Kidney (tissue), 14 donors: ENCODE results near the gene TAF8. TPM values are rescaled to one million over a fixed set of nuclear protein-coding genes. Genes with fewer than 3 reads are reported as not detected.
"Not testable (repeated sequence)": the region's sequence is repeated elsewhere in the genome, so short reads cannot be mapped to it uniquely, and the experiment has no call there.

Source experiments
- DNase-seq, 5 donors: peaks; one replicate each; pipeline ENCODE4 v3.0.0-alpha.2; 2013 to 2020
- FAIRE-seq: peaks from 2 replicates; lab custom pipeline; 2012; peaks lifted over from hg19 to GRCh38; lab: Jason Lieb, UNC
- H3K27ac ChIP-seq, 2 donors: one replicate each; pipeline ENCODE4 v1.7.0; 2013; ENCODE audit warnings: low read depth in 2 of 2, low read length in 2 of 2, inconsistent platforms in 1 of 2
- H3K27me3 ChIP-seq: one replicate; pipeline ENCODE4 v1.7.1; 2013; ENCODE audit warnings: low read length, inconsistent platforms; ENCODE audit not compliant: control insufficient read depth, insufficient read depth
- H3K36me3 ChIP-seq, 3 donors: one replicate each; pipeline versions ENCODE4 v1.7.0 to v1.7.1; 2013; ENCODE audit warnings: low read length in 3 of 3, control low read depth in 1 of 3, inconsistent platforms in 1 of 3; ENCODE audit not compliant: insufficient read depth in 3 of 3, control insufficient read depth in 2 of 3
- H3K4me1 ChIP-seq, 3 donors: one replicate each; pipeline versions ENCODE4 v1.7.0 to v1.7.1; 2013; ENCODE audit warnings: low read length in 3 of 3, inconsistent platforms in 1 of 3, low read depth in 1 of 3; ENCODE audit not compliant: control insufficient read depth in 2 of 3, insufficient read depth in 2 of 3
- H3K4me3 ChIP-seq, 3 donors: one replicate each; pipeline versions ENCODE4 v1.7.0 to v1.8.1; 2013; ENCODE audit warnings: low read length in 3 of 3, control low read depth in 1 of 3, inconsistent platforms in 1 of 3
- H3K9ac ChIP-seq, 3 donors: one replicate each; pipeline versions ENCODE4 v1.7.0 to v1.7.1; 2013; ENCODE audit warnings: low read length in 3 of 3, control low read depth in 1 of 3, inconsistent platforms in 1 of 3
- H3K9me3 ChIP-seq, 3 donors: one replicate each; pipeline versions ENCODE4 v1.7.0 to v1.7.1; 2013; ENCODE audit warnings: low read length in 3 of 3, control low read depth in 1 of 3, inconsistent platforms in 1 of 3; ENCODE audit not compliant: control insufficient read depth in 2 of 3, insufficient read depth in 1 of 3
- CTCF ChIP-seq: IDR thresholded peaks from 3 replicates; pipeline ENCODE4 v1.5.1; 2012; ENCODE audit warnings: mild to moderate bottlenecking, moderate library complexity, borderline replicate concordance; ENCODE audit not compliant: insufficient read depth; ENCODE audit errors: extremely low read depth
- intact Hi-C: fragments of 100-400 bp; cut with DNase I; formaldehyde crosslinking; loops from one replicate; pipeline ENCODE4 v1.11.1; 2022
- polyA plus RNA-seq: library from polyadenylated mRNA; stranded (reverse); fragments of 350-450 nt; fragmentation: Illumina TruSeq; extraction: RNeasy Lipid Tissue Mini Kit (QIAGEN cat#74804); gene quantifications from one replicate; pipeline ENCODE4 v1.2.3, GENCODE V29; 2014; ENCODE audit warnings: low read depth, low replicate concordance; ENCODE audit not compliant: insufficient read depth
- total RNA-seq: library from RNA; stranded (reverse); fragmentation: NEBNext Ultra II Directional; extraction: Animal tissue kit (Norgen Biotek cat#: 25700); gene quantifications from one replicate; pipeline ENCODE4 v1.2.1, GENCODE V29; 2021
- donor health status: control.
- donor health status: control.
- donor health status: control.
- donor health status: control.
- donor health status: control.
- donor health status: DM: yes; HTN: yes; CAD: no.
- donor health status: Normal renal cell carcinoma (clear cell type).

The TAF8 gene
- total and polyA plus RNA-seq, 2 donors from 2014 or later: 16.3 to 32.0 TPM

DNA sequence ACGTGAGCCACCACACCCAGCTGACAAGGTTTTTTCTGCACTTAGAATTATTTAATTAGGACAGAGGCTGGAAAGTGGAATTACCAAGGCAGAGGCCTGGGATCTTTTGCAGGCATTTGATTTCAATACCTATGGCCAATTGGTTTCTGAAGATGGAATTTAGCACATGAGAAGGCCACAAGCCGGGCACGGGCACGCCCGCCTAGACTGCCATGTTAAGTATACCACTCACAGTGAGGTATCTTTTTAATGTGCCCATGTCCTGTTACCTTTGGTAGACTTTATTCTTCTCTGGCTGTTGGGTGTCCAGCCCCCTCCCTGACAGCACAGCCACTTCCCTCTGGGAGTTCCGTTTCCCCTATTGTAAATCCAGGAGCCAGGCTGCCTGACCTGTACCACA lies 18.0 kb upstream of the TAF8 start:
- DNase-seq (no peak), FAIRE-seq (no peak)
- TF ChIP-seq CTCF: no peak
- intact Hi-C loops: no loop called here
- Histone ChIP-seq H3K9ac (no peak overlapping the region), H3K27me3 (no peaks in the 10 kb centered on the region), H3K9me3 (no peaks in the 10 kb centered on the region), H3K36me3 (no peaks in the 10 kb centered on the region), H3K4me1 (peaks cover 0 to 8% (median 0%) of the 10 kb centered on the region in 3 donors), H3K27ac (no peak overlapping the region), H3K4me3 (no peak overlapping the region)

GRCh38 chr6:42037669-42038068 lies 12.7 kb upstream of the TAF8 start:
- FAIRE-seq: not testable (repeated sequence)

DNA sequence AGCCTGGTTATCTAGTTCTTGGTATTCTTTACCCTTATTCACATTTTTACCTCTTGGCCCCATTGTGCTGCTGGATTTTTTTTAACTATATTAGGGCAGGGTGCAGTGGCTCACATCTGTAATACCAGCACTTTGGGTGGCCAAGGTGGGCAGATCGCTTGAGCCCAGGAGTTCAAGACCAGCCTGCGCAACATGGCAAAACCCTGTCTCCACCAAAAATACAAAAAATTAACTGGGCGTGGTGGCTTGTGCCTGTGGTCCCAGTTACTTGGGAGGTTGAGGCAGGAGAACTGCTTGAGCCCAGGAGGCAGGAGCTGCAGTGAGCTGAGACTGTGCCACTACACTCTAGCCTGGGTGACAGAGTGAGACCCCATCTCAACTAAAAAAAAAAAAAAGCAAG lies 12.2 kb upstream of the TAF8 start:
- FAIRE-seq (no peak), DNase-seq (no peak)
- no peak for TF ChIP-seq CTCF
- no peak overlapping the region for H3K4me3 ChIP-seq
- no peaks in the 10 kb centered on the region for H3K9me3 ChIP-seq
- H3K27me3 ChIP-seq: no peaks in the 10 kb centered on the region
- intact Hi-C loops: no loop called here
- H3K4me1 ChIP-seq: no peaks in the 10 kb centered on the region
- no peak overlapping the region for H3K9ac ChIP-seq
- H3K27ac ChIP-seq: no peak overlapping the region
- H3K36me3 ChIP-seq: no peaks in the 10 kb centered on the region

More at GRCh38 chr6:42037669-42038068, 12.7 kb upstream of the TAF8 start:
- DNase-seq, intact Hi-C loops, H3K27ac ChIP-seq, H3K36me3 ChIP-seq, H3K4me1 ChIP-seq, H3K9me3 ChIP-seq, H3K9ac ChIP-seq, H3K27me3 ChIP-seq, H3K4me3 ChIP-seq: not testable (repeated sequence)

GRCh38 chr6:42038811-42039408 lies 11.4 kb upstream of the TAF8 start:
- Histone ChIP-seq H3K27ac (no peak overlapping the region), H3K27me3 (no peaks in the 10 kb centered on the region), H3K9me3 (no peaks in the 10 kb centered on the region), H3K4me3 (no peak overlapping the region), H3K4me1 (peaks cover 0 to 5% (median 3%) of the 10 kb centered on the region in 3 donors), H3K9ac (no peak overlapping the region), H3K36me3 (no peaks in the 10 kb centered on the region)
- peak in 2 of 5 donors; percentile 27 to 59 for DNase-seq
- no peak for TF ChIP-seq CTCF
- FAIRE-seq: no peak
- intact Hi-C loops: no loop called here
